NCI-H526 treated with DMSO at 0.1 percent for 48 hours (cell line): ENCODE measurements around the gene F8A1.
"Not testable (repeated sequence)": the region's sequence is repeated elsewhere in the genome, so short reads cannot be mapped to it uniquely, and the experiment has no call there.

Source experiments
- DNase-seq: peaks from one replicate; lab custom pipeline; 2025; lab: John Stamatoyannopoulos, UW

F8A1 gene

DNA sequence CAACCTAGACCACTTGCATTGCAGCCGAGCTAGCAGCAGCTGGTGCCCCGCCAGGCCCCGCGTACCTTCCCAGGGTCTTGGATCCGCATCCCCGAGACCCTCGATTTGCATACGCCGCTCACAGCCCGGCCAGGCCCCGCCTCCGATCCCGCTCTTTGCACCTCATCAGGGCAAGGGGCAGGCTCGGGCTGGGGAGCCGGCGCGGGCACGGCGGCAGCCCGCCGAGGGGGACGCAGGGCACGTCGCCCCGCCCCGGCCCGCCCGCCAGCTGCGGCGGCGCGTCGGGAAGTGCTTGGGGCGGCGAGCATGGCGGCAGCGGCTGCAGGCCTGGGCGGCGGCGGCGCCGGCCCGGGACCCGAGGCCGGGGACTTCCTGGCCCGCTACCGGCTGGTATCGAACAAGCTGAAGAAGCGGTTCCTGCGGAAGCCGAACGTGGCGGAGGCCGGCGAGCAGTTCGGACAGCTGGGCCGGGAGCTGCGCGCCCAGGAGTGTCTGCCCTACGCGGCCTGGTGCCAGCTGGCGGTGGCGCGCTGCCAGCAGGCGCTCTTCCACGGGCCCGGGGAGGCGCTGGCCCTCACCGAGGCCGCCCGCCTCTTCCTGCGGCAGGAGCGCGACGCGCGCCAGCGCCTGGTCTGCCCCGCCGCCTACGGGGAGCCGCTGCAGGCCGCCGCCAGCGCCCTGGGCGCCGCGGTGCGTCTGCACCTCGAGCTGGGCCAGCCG, at the start of gene F8A1:
Gene F8A1 (plus strand): TSS at position 287 of the 720 bp plus-strand sequence. CDS start 20 bp downstream, at position 307.
- DNase-seq = not testable (repeated sequence)

DNA sequence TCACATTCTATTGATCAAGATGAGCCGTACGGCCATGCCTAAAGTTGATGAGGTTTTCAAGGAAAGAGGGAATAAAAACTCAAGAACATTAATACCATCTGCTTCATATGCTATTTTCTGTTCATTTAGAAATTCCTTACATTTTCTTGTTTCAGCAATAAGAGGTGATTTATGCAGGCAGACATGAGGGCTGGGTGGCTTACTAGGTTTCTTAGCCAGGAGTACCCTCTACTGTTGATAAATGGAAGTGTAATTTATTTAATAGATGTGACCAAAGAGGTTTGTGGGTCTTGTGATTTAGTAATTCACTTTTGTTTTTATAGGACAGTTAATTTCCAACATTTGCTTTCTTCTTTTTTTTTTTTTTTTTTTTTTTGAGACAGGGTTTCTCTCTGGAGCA, 45.3 kb upstream of the F8A1 start:
- DNase-seq = peak; percentile 59

DNA sequence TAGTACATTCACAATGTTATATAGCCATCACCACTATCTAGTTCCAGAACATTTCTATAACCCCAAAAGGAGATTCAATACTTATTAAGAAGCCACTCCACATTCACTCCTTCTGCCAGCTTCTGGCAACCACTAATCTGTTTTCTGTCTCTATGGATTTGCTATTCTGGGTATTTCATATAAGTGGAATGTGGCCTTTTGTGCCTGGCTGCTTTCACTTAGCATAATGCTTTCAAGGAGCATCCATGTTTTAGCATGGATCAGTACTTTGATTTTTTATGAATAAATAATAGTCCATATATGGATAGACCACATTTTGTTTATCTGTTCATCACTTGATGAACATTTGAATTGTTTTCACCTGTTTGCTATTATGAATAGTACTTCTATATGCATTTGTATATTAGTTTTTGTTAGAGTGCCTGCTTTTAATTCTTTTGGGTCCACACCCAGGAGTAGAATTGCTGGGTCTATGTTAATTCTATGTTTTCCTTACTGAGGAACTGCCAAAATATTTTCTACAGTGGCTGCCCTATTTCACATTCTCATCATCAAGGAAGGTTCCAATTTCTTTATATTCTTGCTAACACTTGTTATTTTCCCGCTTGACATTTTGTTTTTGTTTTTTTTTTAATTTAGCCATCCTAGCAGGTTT, 35.1 kb upstream of the F8A1 start:
- DNase-seq = no peak

DNA sequence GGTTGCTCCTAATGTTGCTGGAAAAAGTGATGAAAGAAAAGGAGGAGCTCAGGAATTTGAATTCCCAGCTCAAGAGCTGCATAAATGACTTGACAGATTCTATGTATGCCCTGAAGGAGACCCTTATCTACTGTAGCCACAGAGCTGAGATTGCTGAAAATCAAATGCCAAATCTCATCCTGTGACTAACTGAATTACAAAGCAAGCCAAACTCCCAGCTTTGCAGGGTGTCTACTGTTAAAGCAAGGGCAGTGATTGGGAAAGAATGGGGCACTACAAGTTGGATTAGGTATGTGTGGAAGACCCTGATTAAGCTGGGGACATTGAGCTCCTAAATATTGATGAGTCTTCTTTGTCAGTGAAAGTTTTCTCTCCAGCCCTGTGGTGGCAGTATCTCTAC, 30.9 kb upstream of the F8A1 start:
- DNase-seq = no peak

DNA sequence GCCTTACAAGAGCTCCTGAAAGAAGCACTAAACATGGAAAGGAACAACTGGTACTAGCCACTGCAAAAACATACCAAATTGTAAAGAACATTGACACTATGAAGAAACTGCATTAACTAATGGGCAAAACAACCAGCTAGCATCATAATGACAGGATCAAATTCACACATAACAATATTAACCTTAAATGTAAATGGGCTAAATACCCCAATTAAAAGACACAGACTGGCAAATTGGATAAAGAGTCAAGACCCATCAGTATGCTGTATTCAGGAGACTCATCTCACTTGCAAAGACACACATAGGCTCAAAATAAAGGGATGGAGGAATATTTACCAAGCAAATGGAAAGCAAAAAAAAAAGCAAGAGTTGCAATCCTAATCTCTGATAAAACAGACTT, 17.6 kb upstream of the F8A1 start:
- DNase-seq = not testable (repeated sequence)

DNA sequence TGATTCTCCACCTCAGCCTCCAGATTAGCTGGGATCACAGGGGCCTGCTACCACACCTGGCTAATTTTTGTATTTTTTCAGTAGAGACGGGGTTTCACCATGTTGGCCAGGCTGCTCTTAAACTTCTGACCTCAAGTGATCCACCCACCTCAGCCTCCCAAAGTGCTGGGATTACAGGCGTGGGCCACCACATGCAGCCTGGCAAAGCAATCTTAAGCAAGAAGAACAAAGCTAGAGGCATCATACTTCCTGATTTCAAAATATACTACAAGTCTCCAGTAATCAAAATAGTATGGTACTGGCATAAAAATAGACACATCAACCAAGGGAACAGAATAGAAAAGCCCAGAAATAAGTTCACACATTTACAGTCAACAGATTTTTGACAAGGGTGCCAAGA, 12.8 kb upstream of the F8A1 start:
- DNase-seq = no peak

DNA sequence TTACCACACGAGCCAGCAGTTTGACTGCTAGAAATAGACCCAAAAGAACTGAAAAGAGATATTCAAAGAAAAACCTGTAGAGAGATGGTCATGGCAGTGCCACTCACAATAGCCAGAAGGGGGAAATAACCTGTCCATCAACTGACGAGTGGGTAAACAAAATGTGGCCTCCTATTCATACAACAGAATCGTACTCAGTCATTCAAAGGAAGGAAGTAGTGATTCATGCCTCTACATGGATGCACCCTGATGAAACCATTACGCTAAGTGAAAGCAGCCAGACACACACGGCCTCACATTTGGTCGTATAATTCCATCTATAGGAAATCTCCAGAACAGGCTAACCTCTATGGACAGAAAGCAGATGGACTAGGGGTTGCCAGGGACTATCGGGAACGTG, 2.1 kb upstream of the F8A1 start:
- DNase-seq = not testable (repeated sequence)

DNA sequence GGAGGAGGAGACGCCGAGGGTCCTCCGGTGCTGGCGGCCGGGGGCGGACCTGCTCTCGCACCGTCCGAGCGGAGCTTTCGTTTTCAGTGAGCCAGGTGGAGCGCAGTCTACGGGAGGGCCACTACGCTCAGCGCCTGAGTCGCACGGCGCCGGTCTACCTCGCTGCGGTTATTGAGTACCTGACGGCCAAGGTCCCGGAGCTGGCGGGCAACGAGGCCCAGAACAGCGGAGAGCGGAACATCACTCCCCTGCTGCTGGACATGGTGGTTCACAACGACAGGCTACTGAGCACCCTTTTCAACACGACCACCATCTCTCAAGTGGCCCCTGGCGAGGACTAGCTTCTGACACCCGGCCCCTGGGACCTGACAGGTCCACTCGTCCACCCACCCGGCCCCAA, 1.1 kb upstream of the F8A1 start:
- DNase-seq = not testable (repeated sequence)

DNA sequence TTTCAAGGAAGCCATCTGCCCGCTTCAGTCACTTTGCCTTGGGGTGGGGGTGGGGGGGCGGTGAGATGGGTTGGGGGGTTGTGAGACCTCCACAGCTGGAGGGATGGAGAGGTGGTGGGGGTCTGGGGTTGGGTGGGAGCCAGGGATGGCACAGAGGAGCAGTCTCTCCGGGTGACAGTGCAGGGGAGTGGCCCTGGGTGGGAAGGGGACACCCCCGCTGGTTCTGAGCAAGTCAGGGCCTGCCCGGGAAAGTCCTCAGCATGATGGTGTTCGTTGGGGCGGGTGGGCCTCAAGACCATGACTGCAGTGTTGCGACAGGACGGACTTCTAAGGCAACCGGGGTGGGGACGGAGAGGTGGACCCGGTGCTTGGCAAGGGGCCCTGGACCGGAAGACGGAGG, 606 bp upstream of the F8A1 start:
- DNase-seq = not testable (repeated sequence)

DNA sequence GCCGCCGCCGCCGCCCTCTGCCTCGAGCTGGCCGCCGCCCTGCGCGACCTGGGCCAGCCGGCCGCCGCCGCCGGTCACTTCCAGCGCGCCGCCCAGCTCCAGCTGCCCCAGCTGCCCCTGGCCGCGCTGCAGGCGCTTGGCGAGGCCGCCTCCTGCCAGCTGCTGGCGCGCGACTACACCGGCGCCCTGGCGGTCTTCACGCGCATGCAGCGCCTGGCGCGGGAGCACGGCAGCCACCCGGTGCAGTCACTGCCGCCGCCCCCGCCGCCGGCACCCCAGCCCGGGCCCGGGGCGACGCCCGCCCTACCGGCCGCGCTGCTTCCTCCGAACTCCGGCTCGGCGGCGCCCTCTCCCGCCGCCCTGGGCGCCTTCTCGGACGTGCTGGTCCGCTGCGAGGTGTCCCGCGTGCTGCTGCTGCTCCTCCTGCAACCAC, 650 bp downstream of the F8A1 start:
- DNase-seq = not testable (repeated sequence)

DNA sequence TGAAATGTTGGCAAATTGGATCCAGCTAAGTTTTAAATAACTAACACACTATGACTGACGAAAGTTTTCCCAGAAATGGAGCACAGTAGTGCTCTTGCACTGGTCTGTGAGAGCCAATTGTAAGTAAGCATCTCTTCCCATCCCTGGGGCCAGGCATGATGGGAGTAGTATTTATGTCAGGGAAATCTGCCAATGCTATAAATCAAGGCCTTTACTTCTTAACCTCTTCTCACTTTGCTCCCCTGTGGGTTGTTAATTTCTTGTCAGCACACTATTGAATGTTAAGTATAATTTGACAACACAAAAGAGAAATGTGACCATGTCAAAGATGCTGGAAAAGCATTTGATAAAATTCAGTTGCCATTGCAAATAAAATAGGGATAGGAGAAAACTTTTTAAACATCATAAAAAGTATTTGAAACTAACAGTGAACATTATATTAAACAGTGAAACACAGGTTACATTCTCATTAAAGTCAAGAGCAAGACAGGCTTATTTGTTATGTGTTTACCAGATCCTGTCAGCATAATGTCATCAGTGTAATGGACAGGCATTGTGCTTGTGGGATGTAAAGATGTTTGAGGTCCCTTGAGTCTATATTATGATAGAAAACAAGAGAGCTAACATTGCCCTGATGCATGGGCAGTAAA, 5.0 kb downstream of the F8A1 start:
- peak; percentile 23 for DNase-seq

DNA sequence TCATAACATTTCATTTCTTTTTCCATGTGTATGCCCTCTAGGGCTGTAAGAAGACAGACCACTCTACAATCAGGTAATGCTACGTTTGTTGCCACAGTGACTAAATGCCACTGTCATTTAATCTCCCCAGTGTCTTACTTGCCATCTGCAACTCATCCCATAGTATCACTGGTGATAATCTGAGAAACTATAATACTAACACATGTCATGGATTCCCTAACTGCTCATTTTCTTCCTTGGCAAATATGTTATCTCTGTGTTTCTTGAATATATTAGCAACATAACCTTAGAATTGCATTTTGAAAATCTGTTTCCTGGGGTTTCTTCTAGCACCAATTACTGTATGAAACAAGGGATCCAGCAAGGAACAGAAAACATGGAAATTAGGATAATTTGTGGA, 6.1 kb downstream of the F8A1 start:
- DNase-seq = no peak

DNA sequence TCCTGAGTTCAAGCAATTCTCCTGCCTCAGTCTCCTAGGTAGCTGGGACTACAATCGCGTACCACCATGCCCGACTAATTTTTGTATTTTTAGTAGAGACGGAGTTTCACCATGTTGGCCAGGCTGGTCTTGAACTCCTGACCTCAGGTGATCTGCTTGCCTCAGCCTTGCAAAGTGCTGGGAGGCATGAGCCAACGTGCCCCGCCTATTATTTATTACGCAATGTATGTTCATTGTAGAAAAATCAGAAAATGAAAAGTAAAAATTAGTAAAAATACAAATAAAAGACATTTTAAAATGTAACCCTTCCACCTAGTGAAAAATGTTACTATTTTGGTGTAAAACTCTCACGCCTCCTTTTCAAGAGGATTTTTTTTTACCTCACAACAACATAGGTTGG, 14.2 kb downstream of the F8A1 start:
- DNase-seq = no peak

DNA sequence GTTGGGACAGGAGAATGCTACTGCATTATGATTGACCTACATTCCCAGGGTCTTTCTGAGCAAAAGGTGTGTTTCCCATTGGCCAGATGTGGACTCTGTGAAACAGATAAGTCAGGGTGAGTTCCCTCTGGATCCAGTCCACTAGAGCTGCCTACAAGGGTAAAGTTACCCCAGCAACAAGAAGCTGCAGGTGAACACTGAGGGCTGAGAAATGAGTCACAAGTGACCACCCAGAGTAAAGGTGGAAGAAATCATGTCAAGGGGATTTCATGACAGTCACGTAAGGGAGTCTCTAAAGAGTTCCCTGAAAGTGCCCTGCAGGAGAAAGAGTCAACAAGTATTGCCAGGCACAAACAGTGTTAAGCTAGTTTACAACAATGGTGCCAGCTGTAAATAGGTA, 16.3 kb downstream of the F8A1 start:
- no peak for DNase-seq

DNA sequence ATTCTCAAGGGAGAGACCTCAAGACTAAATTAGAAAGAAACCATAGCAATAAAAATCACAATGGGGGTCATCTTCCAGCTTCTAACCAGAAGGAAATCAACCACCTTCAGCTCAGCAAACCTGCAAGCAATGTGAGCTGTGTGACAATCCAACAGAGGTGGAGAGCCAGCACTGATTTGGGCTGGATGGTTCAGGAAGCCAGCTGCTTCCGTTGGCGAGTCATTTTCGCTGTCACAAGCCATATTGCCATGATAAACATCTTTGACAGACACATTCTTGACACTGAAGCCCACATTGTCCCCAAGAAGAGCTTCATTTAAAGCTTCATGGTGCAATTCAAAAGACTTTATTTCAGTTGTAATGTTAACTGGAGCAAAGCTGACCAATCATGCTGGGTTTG, 22.7 kb downstream of the F8A1 start:
- DNase-seq = no peak

DNA sequence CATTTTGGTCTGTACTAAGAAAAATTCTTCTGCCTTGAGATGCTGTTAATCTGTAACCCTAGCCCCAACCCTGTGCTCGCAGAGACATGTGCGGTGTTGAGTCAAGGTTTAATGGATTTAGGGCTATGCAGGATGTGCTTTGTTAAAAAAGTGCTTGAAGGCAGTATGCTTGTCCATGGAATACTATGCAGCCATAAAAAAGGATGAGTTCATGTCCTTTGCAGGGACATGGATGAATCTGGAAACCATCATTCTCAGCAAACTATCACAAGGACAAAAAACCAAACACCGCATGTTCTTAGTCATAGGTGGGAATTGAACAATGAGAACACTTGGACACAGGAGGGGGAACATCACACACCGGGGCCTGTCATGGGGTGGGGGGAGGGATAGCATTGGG, 23.9 kb downstream of the F8A1 start:
- DNase-seq = not testable (repeated sequence)

DNA sequence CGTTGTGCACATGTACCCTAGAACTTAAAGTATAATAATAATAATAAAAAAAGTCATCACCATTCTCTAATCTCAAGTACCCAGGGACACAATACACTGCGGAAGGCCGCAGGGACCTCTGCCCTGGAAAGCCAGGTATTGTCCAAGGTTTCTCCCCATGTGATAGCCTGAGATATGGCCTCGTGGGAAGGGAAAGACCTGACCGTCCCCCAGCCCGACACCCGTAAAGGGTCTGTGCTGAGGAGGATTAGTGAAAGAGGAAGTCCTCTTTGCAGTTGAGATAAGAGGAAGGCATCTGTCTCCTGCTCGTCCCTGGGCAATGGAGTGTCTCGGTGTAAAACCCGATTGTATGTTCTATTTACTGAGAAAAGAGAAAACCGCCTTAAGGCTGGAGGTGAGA, 24.4 kb downstream of the F8A1 start:
- DNase-seq = not testable (repeated sequence)

DNA sequence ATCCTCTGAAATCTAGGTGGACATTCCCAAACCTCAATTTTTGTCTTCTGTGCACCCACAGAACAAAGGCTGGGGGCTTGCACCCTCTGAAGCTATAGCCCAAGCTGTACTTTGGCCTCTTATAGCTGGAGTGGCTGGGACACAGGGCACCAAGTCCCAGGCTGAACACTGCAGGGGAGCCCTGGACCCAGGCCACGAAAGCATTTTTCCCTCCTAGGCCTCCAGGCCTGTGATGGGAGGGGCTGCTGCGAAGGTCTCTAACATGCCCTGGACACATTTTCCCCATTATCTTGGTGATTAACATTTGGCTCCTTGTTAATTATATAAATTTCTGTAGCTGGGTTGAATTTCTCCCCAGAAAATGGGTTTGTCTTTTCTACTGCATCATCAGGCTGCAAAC, 27.9 kb downstream of the F8A1 start:
- DNase-seq = no peak

DNA sequence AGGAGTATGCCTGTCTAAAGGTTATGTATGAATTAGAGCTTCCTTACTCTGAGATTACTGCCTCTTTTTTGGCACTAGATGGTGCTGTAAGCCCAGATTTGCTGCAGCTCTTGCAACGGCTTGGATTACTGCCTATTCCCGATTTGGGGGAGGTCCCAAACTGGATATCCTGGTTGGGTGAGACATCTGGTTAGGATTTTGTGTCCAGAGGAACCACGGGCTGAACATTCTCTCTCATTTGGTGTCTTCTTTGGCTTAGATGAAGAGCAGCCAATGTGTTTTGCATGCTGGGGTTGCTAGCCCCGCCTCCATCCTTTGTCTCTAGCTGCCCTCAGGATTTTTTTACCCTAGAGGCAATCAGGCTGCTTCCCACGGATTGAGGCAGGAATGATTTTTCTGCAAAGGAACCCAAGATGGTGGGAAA, 31.9 kb downstream of the F8A1 start:
- DNase-seq = peak; percentile 77

DNA sequence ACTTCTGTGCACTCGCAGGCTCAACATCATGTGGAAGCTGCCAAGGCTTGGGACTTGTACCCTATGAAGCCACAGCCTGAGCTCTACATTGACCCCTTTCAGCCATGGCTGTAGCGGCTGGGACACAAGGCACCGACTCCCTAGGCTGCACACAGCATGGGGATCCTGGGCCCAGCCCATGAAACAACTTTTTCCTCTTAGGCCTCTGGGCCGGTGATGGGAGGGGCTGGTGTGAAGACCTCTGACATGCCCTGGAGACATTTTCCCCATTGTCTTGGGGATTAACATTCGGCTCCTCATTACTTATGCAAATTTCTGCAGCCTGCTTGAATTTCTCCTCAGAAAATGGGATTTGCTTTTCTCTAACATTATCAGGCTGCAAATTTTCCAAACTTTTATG, 38.6 kb downstream of the F8A1 start:
- DNase-seq = not testable (repeated sequence)
